Measurements from ENCODE around the gene PRKCB.

DNA sequence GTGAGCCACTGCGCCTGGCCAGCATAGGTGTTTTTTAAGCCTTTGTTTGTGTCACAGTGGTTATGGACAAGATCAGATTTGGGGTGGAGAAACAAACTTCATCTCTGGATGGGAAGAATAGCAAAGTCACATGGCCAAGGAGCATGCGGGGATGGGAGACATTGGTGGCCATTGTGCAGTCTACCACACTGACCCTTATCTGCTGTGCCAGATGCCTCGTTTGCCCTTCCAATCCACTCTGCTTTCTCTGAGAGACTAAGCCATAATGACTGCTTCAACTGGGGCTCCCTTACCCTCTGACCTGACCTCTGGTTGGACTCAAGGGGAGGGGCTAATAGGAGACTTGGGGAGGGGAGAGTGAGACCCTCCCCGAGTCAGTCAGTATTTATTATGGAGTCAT, 166.8 kb downstream of the PRKCB start:
- TF ChIP-seq, protein P1, sequence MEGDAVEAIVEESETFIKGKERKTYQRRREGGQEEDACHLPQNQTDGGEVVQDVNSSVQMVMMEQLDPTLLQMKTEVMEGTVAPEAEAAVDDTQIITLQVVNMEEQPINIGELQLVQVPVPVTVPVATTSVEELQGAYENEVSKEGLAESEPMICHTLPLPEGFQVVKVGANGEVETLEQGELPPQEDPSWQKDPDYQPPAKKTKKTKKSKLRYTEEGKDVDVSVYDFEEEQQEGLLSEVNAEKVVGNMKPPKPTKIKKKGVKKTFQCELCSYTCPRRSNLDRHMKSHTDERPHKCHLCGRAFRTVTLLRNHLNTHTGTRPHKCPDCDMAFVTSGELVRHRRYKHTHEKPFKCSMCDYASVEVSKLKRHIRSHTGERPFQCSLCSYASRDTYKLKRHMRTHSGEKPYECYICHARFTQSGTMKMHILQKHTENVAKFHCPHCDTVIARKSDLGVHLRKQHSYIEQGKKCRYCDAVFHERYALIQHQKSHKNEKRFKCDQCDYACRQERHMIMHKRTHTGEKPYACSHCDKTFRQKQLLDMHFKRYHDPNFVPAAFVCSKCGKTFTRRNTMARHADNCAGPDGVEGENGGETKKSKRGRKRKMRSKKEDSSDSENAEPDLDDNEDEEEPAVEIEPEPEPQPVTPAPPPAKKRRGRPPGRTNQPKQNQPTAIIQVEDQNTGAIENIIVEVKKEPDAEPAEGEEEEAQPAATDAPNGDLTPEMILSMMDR (conservative IDR thresholded peaks at IDR 0.05 in 1 of 2, IDR thresholded peaks at IDR 0.05 in 1 of 2; ENCODE audit: extremely low read depth in 1 of 2, insufficient read depth in 1 of 2, low read depth in 1 of 2, low read length in 2 of 2), result no peak
- no peak for TF ChIP-seq EZH2 (IDR thresholded peaks at IDR 0.05; ENCODE audit: borderline replicate concordance, low read length)
